Measurements from ENCODE around the gene NFAM1. TPM values are rescaled to one million over a fixed set of nuclear protein-coding genes. Genes with fewer than 3 reads are reported as not detected.

Gene NFAM1
- total RNA-seq, 4 donors from 2014 or later: 0.26 to 1.1 (median 0.64) TPM; not detected in 1

- Histone ChIP-seq H3K4me1 (no peaks in the 10 kb centered on the region), H3K9me3 (no peaks in the 10 kb centered on the region), H3K4me3 (no peak overlapping the region), H3K36me3 (no peaks in the 10 kb centered on the region), H3K27me3 (no peaks in the 10 kb centered on the region), H3K27ac (no peak overlapping the region)
- DNase-seq: no peak
- TF ChIP-seq CTCF (IDR thresholded peaks at IDR 0.05): no peak
- intact Hi-C loops (cut with DNase I; ENCODE audit: low total_unique reads): no loop called here
Measured at GRCh38 chr22:42334875-42335512, 97.2 kb downstream of the NFAM1 start.

GRCh38 chr22:42333544-42333943, 98.7 kb downstream of the NFAM1 start:
- no peak for TF ChIP-seq CTCF (IDR thresholded peaks at IDR 0.05)
- TF ChIP-seq POLR2A (IDR thresholded peaks at IDR 0.05): no peak
- H3K27ac ChIP-seq: no peak overlapping the region
- H3K4me3 ChIP-seq: no peak overlapping the region
- H3K4me1 ChIP-seq: no peaks in the 10 kb centered on the region
- no peak for DNase-seq
- H3K36me3 ChIP-seq: no peaks in the 10 kb centered on the region
- no peaks in the 10 kb centered on the region for H3K27me3 ChIP-seq
- intact Hi-C loops (cut with DNase I; ENCODE audit: low total_unique reads): no loop called here
- H3K9me3 ChIP-seq: no peaks in the 10 kb centered on the region

GRCh38 chr22:42332089-42332488, 100.1 kb downstream of the NFAM1 start:
- Histone ChIP-seq H3K4me1 (no peaks in the 10 kb centered on the region), H3K4me3 (no peak overlapping the region), H3K27ac (no peak overlapping the region), H3K36me3 (no peaks in the 10 kb centered on the region), H3K27me3 (no peaks in the 10 kb centered on the region), H3K9me3 (no peaks in the 10 kb centered on the region)
- intact Hi-C loops (cut with DNase I; ENCODE audit: low total_unique reads): no loop called here
- no peak for DNase-seq
- TF ChIP-seq POLR2A (IDR thresholded peaks at IDR 0.05) (no peak), CTCF (IDR thresholded peaks at IDR 0.05) (no peak)

DNA sequence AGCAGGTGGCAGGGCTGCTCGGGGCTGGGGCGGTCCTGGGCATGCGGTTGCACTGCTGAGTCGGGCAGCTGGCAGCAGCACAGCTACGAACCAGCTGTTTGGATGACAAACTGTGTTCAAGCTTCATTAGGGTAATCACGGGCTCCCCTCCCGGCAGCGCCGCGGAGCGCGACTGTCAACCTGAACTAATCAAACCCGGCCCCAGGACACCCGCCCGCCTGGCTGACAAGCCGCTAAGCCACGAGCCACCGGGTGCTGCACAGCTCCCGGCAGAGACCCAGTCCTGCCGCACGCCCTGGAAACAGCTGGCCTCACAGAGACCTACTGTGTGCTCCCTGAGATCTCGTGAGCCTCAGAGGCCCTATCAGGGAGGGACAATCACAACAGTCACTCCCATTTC, 101.2 kb downstream of the NFAM1 start:
- Histone ChIP-seq H3K27me3 (no peaks in the 10 kb centered on the region), H3K27ac (no peak overlapping the region), H3K36me3 (no peaks in the 10 kb centered on the region), H3K4me3 (no peak overlapping the region), H3K9me3 (no peaks in the 10 kb centered on the region), H3K4me1 (no peaks in the 10 kb centered on the region)
- intact Hi-C loops (cut with DNase I; ENCODE audit: low total_unique reads): no loop called here
- TF ChIP-seq POLR2A (IDR thresholded peaks at IDR 0.05): no peak
- TF ChIP-seq CTCF (IDR thresholded peaks at IDR 0.05): no peak
- DNase-seq: no peak

Other genes with a start within 250 kb of the NFAM1 start
- 10 to 100 TPM; 14.4 to 51.7 (median 27.3) TPM for gene TCF20, start 161.8 kb downstream of the NFAM1 start, total RNA-seq
- 10 to 100 TPM in 3 of 4 donors, 1 to 10 TPM in 1; 9.7 to 38.6 (median 28.6) TPM for gene RRP7A, start 87.4 kb upstream of the NFAM1 start, total RNA-seq
- 1 to 10 TPM; 3.6 to 9.9 (median 6.7) TPM for gene SERHL2, start 121.6 kb upstream of the NFAM1 start, total RNA-seq
- 10 to 100 TPM; 25.9 to 73.3 (median 39.2) TPM for gene POLDIP3, start 182.5 kb upstream of the NFAM1 start, total RNA-seq
- gene ATP5MGL, start 208.2 kb upstream of the NFAM1 start, total RNA-seq: under 1 TPM in 1 of 4 donors, not detected in 3; 0.79 TPM
- gene CYB5R3, start 217.0 kb upstream of the NFAM1 start, total RNA-seq: 100 to 1,000 TPM in 1 of 4 donors, 10 to 100 TPM in 3; 34.0 to 225 (median 51.7) TPM

All from uterus (tissue), 4 donors.